ENCODE data around the gene SLC28A2. TPM values are rescaled to one million over a fixed set of nuclear protein-coding genes. Genes with fewer than 3 reads are reported as not detected.

The SLC28A2 gene
- total RNA-seq: 10 to 100 TPM in 1 of 4 donors, 1 to 10 TPM in 2, under 1 TPM in 1; 0.37 to 11.1 (median 5.1) TPM

GRCh38 chr15:45251888-45252287 is at the start of gene SLC28A2:
Gene SLC28A2 (plus strand): TSS chr15:45252234. CDS start chr15:45253216, 982 bp downstream.
- WGBS, 2 donors (ENCODE audit: low coverage in 1 of 2): 88% methylated on average over 15 of the region's 15 CpGs; no CpG with 5 or more reads in 1 of the 2 donors
- no peaks in the 10 kb centered on the region for H3K36me3 ChIP-seq
- TF ChIP-seq CTCF (IDR thresholded peaks at IDR 0.05) (no peak), POLR2AphosphoS5 (IDR thresholded peaks at IDR 0.05) (no peak), POLR2A (IDR thresholded peaks at IDR 0.05) (peak; percentile 35), EP300 (IDR thresholded peaks at IDR 0.05; ENCODE audit: low read depth) (no peak)
- H3K4me1 ChIP-seq: peaks cover 0 to 13% (median 3%) of the 10 kb centered on the region in 4 donors
- H3K4me3 ChIP-seq: peak within 1 kb of the TSS in 1 of 4 donors; percentile 12
- H3K9me3 ChIP-seq: no peaks in the 10 kb centered on the region
- H3K27ac ChIP-seq: peak within 1 kb of the TSS in 3 of 4 donors; percentile 4 to 41 (median 19)
- peak; percentile 16 for DNase-seq
- in situ Hi-C loops (cut with MboI; ENCODE audit: low pct_ligation_motif_present in 1 of 4, low pct_unique_long_range_greater_than_20kb in 1 of 4, low sequenced_read_pairs in 3 of 4): no loop called here
- intact Hi-C loops (cut with DNase I; ENCODE audit: low total_unique reads): no loop called here
- H3K27me3 ChIP-seq: no peaks in the 10 kb centered on the region

GRCh38 chr15:45203182-45203581 is 48.9 kb upstream of the SLC28A2 start:
- in situ Hi-C loops (cut with MboI; ENCODE audit: low pct_ligation_motif_present in 1 of 4, low pct_unique_long_range_greater_than_20kb in 1 of 4, low sequenced_read_pairs in 3 of 4) (loop anchor here in 2 of 4 donors (10.0 kb wide), 1 partner anchor 192 kb away; no protein-coding TSS in a partner anchor), intact Hi-C loops (cut with DNase I; ENCODE audit: low total_unique reads) (loop anchor here (10.0 kb wide), 1 partner anchor 82 kb away; no protein-coding TSS in a partner anchor)
- WGBS, 2 donors (ENCODE audit: low coverage in 1 of 2): 53 to 60% methylated on average over 3 to 4 of the region's 4 CpGs
- DNase-seq: no peak
- Histone ChIP-seq H3K27me3 (no peaks in the 10 kb centered on the region), H3K4me1 (peaks cover 0 to 4% (median 0%) of the 10 kb centered on the region in 4 donors), H3K9me3 (no peaks in the 10 kb centered on the region), H3K27ac (no peak overlapping the region), H3K4me3 (no peak overlapping the region), H3K36me3 (no peaks in the 10 kb centered on the region)
- TF ChIP-seq CTCF (IDR thresholded peaks at IDR 0.05) (no peak), POLR2A (IDR thresholded peaks at IDR 0.05) (no peak), EP300 (IDR thresholded peaks at IDR 0.05; ENCODE audit: low read depth) (no peak), POLR2AphosphoS5 (IDR thresholded peaks at IDR 0.05) (no peak)

- WGBS, 2 donors (ENCODE audit: low coverage in 1 of 2): 0% methylated on average over 2 of the region's 2 CpGs; no CpG with 5 or more reads in 1 of the 2 donors
- Histone ChIP-seq H3K4me1 (no peaks in the 10 kb centered on the region), H3K27ac (no peak overlapping the region), H3K9me3 (no peaks in the 10 kb centered on the region), H3K36me3 (no peaks in the 10 kb centered on the region), H3K4me3 (no peak overlapping the region), H3K27me3 (no peaks in the 10 kb centered on the region)
- no peak for TF ChIP-seq EP300 (IDR thresholded peaks at IDR 0.05; ENCODE audit: low read depth)
- peak; percentile 78 to 86 (median 85) for TF ChIP-seq CTCF (IDR thresholded peaks at IDR 0.05)
- intact Hi-C loops (cut with DNase I; ENCODE audit: low total_unique reads) (loop anchor here (10.0 kb wide), 1 partner anchor 80 kb away; no protein-coding TSS in a partner anchor), in situ Hi-C loops (cut with MboI; ENCODE audit: low pct_ligation_motif_present in 1 of 4, low pct_unique_long_range_greater_than_20kb in 1 of 4, low sequenced_read_pairs in 3 of 4) (loop anchor here in 2 of 4 donors (10.0 kb wide), 1 partner anchor 190 kb away; no protein-coding TSS in a partner anchor)
- peak; percentile 78 for DNase-seq
Observed at GRCh38 chr15:45205192-45205591, 46.8 kb upstream of the SLC28A2 start.

GRCh38 chr15:45212493-45212892 is 39.5 kb upstream of the SLC28A2 start:
- Histone ChIP-seq H3K27me3 (no peaks in the 10 kb centered on the region), H3K4me1 (peaks cover 0 to under 1% (median 0%) of the 10 kb centered on the region in 4 donors), H3K9me3 (no peaks in the 10 kb centered on the region), H3K36me3 (no peaks in the 10 kb centered on the region), H3K27ac (no peak overlapping the region), H3K4me3 (no peak overlapping the region)
- WGBS, 2 donors (ENCODE audit: low coverage in 1 of 2): 54 to 67% methylated on average over 1 of the region's 1 CpG
- TF ChIP-seq CTCF (IDR thresholded peaks at IDR 0.05) (no peak), EP300 (IDR thresholded peaks at IDR 0.05; ENCODE audit: low read depth) (no peak), POLR2A (IDR thresholded peaks at IDR 0.05) (no peak), POLR2AphosphoS5 (IDR thresholded peaks at IDR 0.05) (no peak)
- intact Hi-C loops (cut with DNase I; ENCODE audit: low total_unique reads): no loop called here
- no peak for DNase-seq
- in situ Hi-C loops (cut with MboI; ENCODE audit: low pct_ligation_motif_present in 1 of 4, low pct_unique_long_range_greater_than_20kb in 1 of 4, low sequenced_read_pairs in 3 of 4): loop anchor here in 1 of 4 donors (10.0 kb wide), 1 partner anchor 52 kb away; no protein-coding TSS in a partner anchor
